ENCODE measurements around the gene DAPP1. TPM values are rescaled to one million over a fixed set of nuclear protein-coding genes. Genes with fewer than 3 reads are reported as not detected.

The DAPP1 gene
- total RNA-seq, 1 experiment from 2014 or later: 30.6 TPM

DNA sequence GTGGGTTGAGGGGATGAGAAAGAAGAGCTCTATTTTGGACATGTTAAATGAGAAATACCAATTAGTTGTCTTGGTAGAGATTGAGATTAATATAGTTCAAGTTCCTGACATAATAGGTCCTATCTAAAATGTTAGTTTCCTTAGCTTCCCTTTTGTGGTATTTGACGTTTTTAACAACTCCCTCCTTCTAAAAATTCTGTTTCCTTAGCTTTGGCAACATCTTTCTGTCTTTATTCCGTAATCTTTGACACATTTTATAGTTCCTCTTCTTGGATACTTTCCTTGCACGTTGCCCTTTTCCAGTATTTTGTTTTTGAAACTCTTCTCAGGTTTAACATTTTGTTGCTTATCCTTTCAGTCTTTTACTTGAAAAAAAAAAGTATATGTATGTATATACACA lies 40.7 kb downstream of the DAPP1 start:
- H3K27me3 Mint-ChIP-seq (ENCODE audit: unreplicated experiment): no peaks in the 10 kb centered on the region
- H3K4me1 Mint-ChIP-seq (ENCODE audit: low read depth, unreplicated experiment): peaks cover 8% of the 10 kb centered on the region
- H3K27ac Mint-ChIP-seq (ENCODE audit: unreplicated experiment): no peak overlapping the region
- BruUV-seq (replicated peaks): no TSS peak
- CTCF ChIA-PET: interaction anchor here (0.6 kb wide), 1 partner anchor 928 kb away, joined by 4 read pairs; no protein-coding TSS in a partner anchor
- DNase-seq: no peak
- no peak overlapping the region for H3K4me3 Mint-ChIP-seq (ENCODE audit: low read depth, unreplicated experiment)
- intact Hi-C loops (cut with micrococcal nuclease; ENCODE audit: unreplicated experiment): no loop called here
- H3K9me3 Mint-ChIP-seq (ENCODE audit: low read depth, unreplicated experiment): no peaks in the 10 kb centered on the region
- TF ChIP-seq CTCF (IDR thresholded peaks at IDR 0.05; ENCODE audit: unreplicated experiment): no peak
- H3K36me3 Mint-ChIP-seq (ENCODE audit: insufficient read depth, unreplicated experiment): peaks cover 14% of the 10 kb centered on the region

DNA sequence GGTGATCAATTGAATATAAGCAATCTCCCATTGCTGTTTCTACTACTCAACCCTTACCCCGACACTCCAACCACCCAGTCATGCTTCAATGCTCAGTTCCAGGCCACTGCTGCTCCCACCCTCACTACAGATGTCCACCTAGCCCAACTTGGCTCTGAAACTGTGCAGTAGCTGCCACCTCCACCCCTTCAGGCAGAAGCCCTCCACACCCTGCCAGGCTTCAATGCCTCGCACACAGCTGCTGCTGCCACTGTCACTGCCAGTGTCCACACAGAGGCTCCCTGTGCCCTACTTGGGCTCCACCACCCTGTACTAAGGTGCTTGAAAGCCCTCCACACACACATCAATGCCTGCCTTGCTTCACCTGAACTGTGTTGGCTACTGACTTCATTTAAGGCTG lies 43.0 kb downstream of the DAPP1 start:
- intact Hi-C loops (cut with micrococcal nuclease; ENCODE audit: unreplicated experiment): no loop called here

GRCh38 chr4:99860521-99860920 lies 43.9 kb downstream of the DAPP1 start:
- no peak for DNase-seq
- TF ChIP-seq CTCF (IDR thresholded peaks at IDR 0.05; ENCODE audit: unreplicated experiment): no peak
- Mint-ChIP-seq H3K36me3 (ENCODE audit: insufficient read depth, unreplicated experiment) (peaks cover 8% of the 10 kb centered on the region), H3K4me1 (ENCODE audit: low read depth, unreplicated experiment) (peaks cover 8% of the 10 kb centered on the region), H3K4me3 (ENCODE audit: low read depth, unreplicated experiment) (no peak overlapping the region), H3K27ac (ENCODE audit: unreplicated experiment) (no peak overlapping the region), H3K27me3 (ENCODE audit: unreplicated experiment) (no peaks in the 10 kb centered on the region), H3K9me3 (ENCODE audit: low read depth, unreplicated experiment) (no peaks in the 10 kb centered on the region)
- no TSS peak for BruUV-seq (replicated peaks)
- intact Hi-C loops (cut with micrococcal nuclease; ENCODE audit: unreplicated experiment): no loop called here
- CTCF ChIA-PET: no interaction called here

More for the DNA sequence above, 43.0 kb downstream of the DAPP1 start:
- Mint-ChIP-seq H3K36me3 (ENCODE audit: insufficient read depth, unreplicated experiment) (peaks cover 8% of the 10 kb centered on the region), H3K9me3 (ENCODE audit: low read depth, unreplicated experiment) (no peaks in the 10 kb centered on the region), H3K27ac (ENCODE audit: unreplicated experiment) (no peak overlapping the region), H3K4me3 (ENCODE audit: low read depth, unreplicated experiment) (no peak overlapping the region), H3K4me1 (ENCODE audit: low read depth, unreplicated experiment) (peaks cover 8% of the 10 kb centered on the region), H3K27me3 (ENCODE audit: unreplicated experiment) (no peaks in the 10 kb centered on the region)
- no peak for DNase-seq
- TF ChIP-seq CTCF (IDR thresholded peaks at IDR 0.05; ENCODE audit: unreplicated experiment): no peak
- CTCF ChIA-PET: no interaction called here
- no TSS peak for BruUV-seq (replicated peaks)

GRCh38 chr4:99861120-99861905 lies 44.7 kb downstream of the DAPP1 start:
- Mint-ChIP-seq H3K4me1 (ENCODE audit: low read depth, unreplicated experiment) (peaks cover 3% of the 10 kb centered on the region), H3K27me3 (ENCODE audit: unreplicated experiment) (no peaks in the 10 kb centered on the region), H3K27ac (ENCODE audit: unreplicated experiment) (no peak overlapping the region), H3K9me3 (ENCODE audit: low read depth, unreplicated experiment) (no peaks in the 10 kb centered on the region), H3K36me3 (ENCODE audit: insufficient read depth, unreplicated experiment) (peaks cover 7% of the 10 kb centered on the region), H3K4me3 (ENCODE audit: low read depth, unreplicated experiment) (no peak overlapping the region)
- no peak for TF ChIP-seq CTCF (IDR thresholded peaks at IDR 0.05; ENCODE audit: unreplicated experiment)
- BruUV-seq (replicated peaks): no TSS peak
- intact Hi-C loops (cut with micrococcal nuclease; ENCODE audit: unreplicated experiment): no loop called here
- DNase-seq: no peak
- CTCF ChIA-PET: no interaction called here
